Stimulated activated CD4-positive, alpha-beta T cell treated with anti-CD3 and anti-CD28 coated beads, Interleukin-4, amount 100 ng/mL, for 4 hours (primary cell): Measurements from ENCODE around the gene WNT9B.

ENCODE experiments used
- DNase-seq, 2 experiments: peaks; one replicate each; pipeline ENCODE4 v3.0.0-alpha.2; 2020

Gene WNT9B

GRCh38 chr17:46859996-46860395 is 8.6 kb downstream of the WNT9B start:
- no peak for DNase-seq

- no peak for DNase-seq
These were observed 11.6 kb downstream of the WNT9B start for GRCh38 chr17:46862949-46863348.

- DNase-seq: no peak
These were observed 12.2 kb downstream of the WNT9B start for GRCh38 chr17:46863383-46864121.

- no peak for DNase-seq
These were observed 13.7 kb downstream of the WNT9B start for GRCh38 chr17:46865100-46865499.

- no peak for DNase-seq
These were observed 14.9 kb downstream of the WNT9B start for GRCh38 chr17:46866325-46866724.

- no peak for DNase-seq
These were observed 15.4 kb downstream of the WNT9B start for GRCh38 chr17:46866747-46867146.

GRCh38 chr17:46868689-46869187 is 17.4 kb downstream of the WNT9B start:
- DNase-seq: no peak

GRCh38 chr17:46869296-46869695 is 17.9 kb downstream of the WNT9B start:
- no peak for DNase-seq

GRCh38 chr17:46869975-46870803 is 18.8 kb downstream of the WNT9B start:
- no peak for DNase-seq

- no peak for DNase-seq
These were observed 21.0 kb downstream of the WNT9B start for GRCh38 chr17:46872421-46872820.

- no peak for DNase-seq
These were observed 22.7 kb downstream of the WNT9B start for GRCh38 chr17:46873941-46874645.

- no peak for DNase-seq
These were observed 23.5 kb downstream of the WNT9B start for GRCh38 chr17:46874906-46875305.

GRCh38 chr17:46875849-46876352 is 24.5 kb downstream of the WNT9B start:
- no peak for DNase-seq

- no peak for DNase-seq
These were observed 25.0 kb downstream of the WNT9B start for GRCh38 chr17:46876353-46876887.

- DNase-seq: no peak
These were observed 25.5 kb downstream of the WNT9B start for GRCh38 chr17:46876926-46877325.

- no peak for DNase-seq
These were observed 26.1 kb downstream of the WNT9B start for GRCh38 chr17:46877466-46877865.

- no peak for DNase-seq
These were observed 26.7 kb downstream of the WNT9B start for GRCh38 chr17:46878055-46878454.

- DNase-seq: no peak
These were observed 27.7 kb downstream of the WNT9B start for GRCh38 chr17:46879101-46879500.

- no peak for DNase-seq
These were observed 29.6 kb downstream of the WNT9B start for GRCh38 chr17:46881015-46881414.

- DNase-seq: no peak
These were observed 31.3 kb downstream of the WNT9B start for GRCh38 chr17:46882666-46883065.

- DNase-seq: no peak
These were observed 32.6 kb downstream of the WNT9B start for GRCh38 chr17:46883871-46884520.

GRCh38 chr17:46884552-46884951 is 33.2 kb downstream of the WNT9B start:
- no peak for DNase-seq
